ENCODE data around the gene ZNF3. TPM values are rescaled to one million over a fixed set of nuclear protein-coding genes. Genes with fewer than 3 reads are reported as not detected.

ZNF3 gene
- total and polyA plus RNA-seq, 9 of the 15 experiments (the other 6 are each of a cell fraction or from before 2014, with no cell fraction given), result 30.0 to 64.9 (median 51.5) TPM

- TF ChIP-seq CLOCK (CRISPR knock-in tag; IDR thresholded peaks at IDR 0.05; ENCODE audit: borderline replicate concordance), result no peak
- TF ChIP-seq COPS2 (conservative IDR thresholded peaks at IDR 0.05), result no peak
- peak; percentile 57; the same call in 1 of the 2 replicates for TF ChIP-seq XRCC5 (IDR thresholded peaks at IDR 0.05; ENCODE audit: low read depth, low read length)
- TF ChIP-seq NR1H2 (CRISPR knock-in tag; IDR thresholded peaks at IDR 0.05), result no peak
- TF ChIP-seq EHMT2 (IDR thresholded peaks at IDR 0.05), result no peak
- peak; percentile 59 for TF ChIP-seq BHLHE40 (IDR thresholded peaks at IDR 0.05; ENCODE audit: low read length)
- TF ChIP-seq RFX7 (CRISPR knock-in tag; IDR thresholded peaks at IDR 0.05), result no peak
- peak; percentile 95; the same call in 1 of the 2 replicates for TF ChIP-seq IRF1 (CRISPR knock-in tag; IDR thresholded peaks at IDR 0.05; ENCODE audit: borderline replicate concordance)
- no peak for TF ChIP-seq U2AF2 (optimal IDR thresholded peaks at IDR 0.05; ENCODE audit: low read depth, low read length)
- TF ChIP-seq GMEB1 (CRISPR knock-in tag; IDR thresholded peaks at IDR 0.05), result peak; percentile 72
- no peak for TF ChIP-seq ZBTB26 (CRISPR knock-in tag; IDR thresholded peaks at IDR 0.05)
- TF ChIP-seq NR2C1 (IDR thresholded peaks at IDR 0.05), result no peak
- TF ChIP-seq NR2C1 (tag; IDR thresholded peaks at IDR 0.05), result peak; percentile 37; the same call in 1 of the 2 replicates
- TF ChIP-seq CTCFL (IDR thresholded peaks at IDR 0.05; ENCODE audit: borderline replicate concordance, insufficient read depth, low read depth, low read length, poor library complexity, severe bottlenecking), result no peak
- TF ChIP-seq PHF20 (IDR thresholded peaks at IDR 0.05; ENCODE audit: partially characterized antibody), result peak; percentile 90
- TF ChIP-seq SFPQ (IDR thresholded peaks at IDR 0.05; ENCODE audit: low read depth, low read length), result no peak
Observed at GRCh38 chr7:100088621-100089457, 7.3 kb upstream of the ZNF3 start, which contains the start of gene COPS6 (continued).
